Muscle layer of colon (tissue), 2 donors: ENCODE results near the gene DSN1.

Experiments
- H3K27ac ChIP-seq: one replicate; pipeline ENCODE4 v1.7.0; 2013; ENCODE audit warnings: low read depth, mild to moderate bottlenecking, low read length, moderate library complexity
- H3K27me3 ChIP-seq, 2 donors: one replicate each; pipeline ENCODE4 v1.7.0; 2013; ENCODE audit warnings: low read length in 2 of 2, mild to moderate bottlenecking in 2 of 2; ENCODE audit not compliant: insufficient read depth in 2 of 2, control insufficient read depth in 1 of 2
- H3K36me3 ChIP-seq: one replicate; pipeline ENCODE4 v1.7.0; 2013; ENCODE audit warnings: mild to moderate bottlenecking, low read length; ENCODE audit not compliant: insufficient read depth
- H3K4me1 ChIP-seq: one replicate; pipeline ENCODE4 v1.7.0; 2013; ENCODE audit warnings: mild to moderate bottlenecking, low read length; ENCODE audit not compliant: insufficient read depth
- H3K4me3 ChIP-seq, 2 donors: one replicate each; pipeline ENCODE4 v1.7.0; 2013; ENCODE audit warnings: low read length in 2 of 2, low read depth in 1 of 2, mild to moderate bottlenecking in 1 of 2, moderate library complexity in 1 of 2
- H3K9ac ChIP-seq: one replicate; pipeline ENCODE4 v1.7.0; 2013; ENCODE audit warnings: low read length
- H3K9me3 ChIP-seq: one replicate; pipeline ENCODE4 v1.7.0; 2013; ENCODE audit warnings: mild to moderate bottlenecking, low read length
- donor health status: abdominal sarcoma.
- donor health status: Adenocarcinoma of cecum.

Gene DSN1, protein sequence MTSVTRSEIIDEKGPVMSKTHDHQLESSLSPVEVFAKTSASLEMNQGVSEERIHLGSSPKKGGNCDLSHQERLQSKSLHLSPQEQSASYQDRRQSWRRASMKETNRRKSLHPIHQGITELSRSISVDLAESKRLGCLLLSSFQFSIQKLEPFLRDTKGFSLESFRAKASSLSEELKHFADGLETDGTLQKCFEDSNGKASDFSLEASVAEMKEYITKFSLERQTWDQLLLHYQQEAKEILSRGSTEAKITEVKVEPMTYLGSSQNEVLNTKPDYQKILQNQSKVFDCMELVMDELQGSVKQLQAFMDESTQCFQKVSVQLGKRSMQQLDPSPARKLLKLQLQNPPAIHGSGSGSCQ

DNA sequence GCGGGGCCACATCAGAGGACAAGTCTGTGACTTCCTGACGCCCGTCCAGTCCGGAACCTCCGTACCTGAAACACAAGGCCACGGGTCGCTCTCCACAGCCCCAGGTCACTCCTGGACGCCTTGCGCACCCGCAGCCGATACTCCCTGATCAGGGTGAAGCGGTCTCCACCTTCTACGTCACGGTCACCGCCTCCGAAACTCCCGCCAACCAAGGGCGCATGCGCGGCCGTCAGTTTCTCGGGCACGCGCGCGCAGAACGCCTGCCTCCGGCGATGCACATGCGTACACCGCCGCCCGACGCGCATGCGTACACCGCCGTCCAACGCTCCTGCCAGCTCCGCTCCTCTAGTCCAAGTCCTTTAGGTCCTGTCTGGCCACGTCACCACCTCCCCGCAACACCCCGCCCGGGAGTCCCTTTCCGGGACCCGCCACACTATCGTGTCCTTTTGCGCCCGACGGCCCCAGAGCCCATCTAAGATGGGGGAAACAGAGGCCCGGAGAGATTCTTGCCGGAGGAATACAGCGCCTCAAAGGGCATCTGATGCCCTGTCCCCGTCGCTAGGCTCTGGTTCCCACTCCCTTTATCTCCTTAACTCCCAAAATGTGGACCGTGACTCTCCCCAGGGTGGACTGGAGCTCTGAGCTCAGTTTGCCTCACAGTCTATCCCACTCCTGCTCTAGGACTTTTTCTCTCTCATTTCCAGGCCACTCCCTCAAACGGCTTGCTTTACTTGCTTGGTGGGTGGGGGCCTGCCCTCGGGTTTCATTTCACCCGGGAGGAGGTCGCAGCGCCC, at the start of gene DSN1:
DSN1 (minus strand) TSS at position 167 of the 794 bp plus-strand sequence. CDS start 2,305 bp downstream, outside the sequence.
- no peaks in the 10 kb centered on the region for H3K36me3 ChIP-seq
- peaks cover 12% of the 10 kb centered on the region for H3K4me1 ChIP-seq
- H3K9me3 ChIP-seq = no peaks in the 10 kb centered on the region
- peak within 1 kb of the TSS; percentile 55 to 88 for H3K4me3 ChIP-seq
- H3K9ac ChIP-seq = peak within 1 kb of the TSS; percentile 94
- H3K27ac ChIP-seq = peak within 1 kb of the TSS; percentile 92
- no peaks in the 10 kb centered on the region for H3K27me3 ChIP-seq

DNA sequence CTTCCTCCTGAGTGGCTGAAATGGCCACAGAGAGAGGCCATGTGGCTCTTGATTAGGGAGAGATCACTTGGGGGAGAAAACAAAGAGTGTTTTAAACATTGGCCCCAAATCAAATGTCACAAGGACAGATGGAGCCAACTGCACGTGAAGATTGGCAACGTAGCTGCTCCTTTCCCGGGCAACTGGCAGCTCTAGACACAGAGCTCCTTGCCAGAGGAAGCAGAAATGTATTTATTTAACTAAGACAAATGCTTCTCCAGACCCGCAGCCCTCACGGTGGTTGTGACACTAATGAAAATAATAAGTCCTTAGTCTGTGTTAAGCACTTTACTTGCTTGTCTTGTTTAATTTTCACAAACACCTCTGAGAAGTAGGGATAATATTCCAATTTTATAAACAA, 49.6 kb upstream of the DSN1 start:
- Histone ChIP-seq H3K4me3 (no peak overlapping the region), H3K9ac (no peak overlapping the region), H3K27ac (peak overlapping the region; percentile 54), H3K27me3 (no peaks in the 10 kb centered on the region), H3K9me3 (no peaks in the 10 kb centered on the region), H3K4me1 (peaks cover 35% of the 10 kb centered on the region), H3K36me3 (peaks cover 15% of the 10 kb centered on the region)

DNA sequence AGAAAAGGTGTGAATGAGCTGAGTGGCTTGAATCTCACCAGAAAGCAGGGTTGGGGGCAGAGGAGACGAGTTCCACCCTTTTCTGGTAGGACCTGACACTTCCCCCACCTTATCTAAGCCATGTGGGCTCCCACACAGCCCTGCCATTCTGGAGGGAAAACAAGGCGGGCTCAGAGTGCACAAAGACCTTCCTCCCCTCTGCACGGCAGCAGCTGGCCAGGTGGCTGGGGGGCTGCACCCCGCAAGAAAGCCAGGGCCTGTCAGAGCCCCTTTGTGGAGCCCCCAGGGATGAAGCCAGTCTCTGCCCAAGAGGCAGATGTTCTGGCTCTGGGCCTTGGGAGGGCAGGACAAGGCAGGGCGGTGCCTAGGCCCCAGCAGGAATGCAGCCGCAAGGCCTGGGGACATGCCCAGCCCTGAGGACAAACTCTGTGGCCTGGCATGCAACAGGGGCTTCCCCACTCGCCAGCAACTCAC, 48.4 kb upstream of the DSN1 start:
- peaks cover 14% of the 10 kb centered on the region for H3K36me3 ChIP-seq
- H3K9me3 ChIP-seq = no peaks in the 10 kb centered on the region
- peak overlapping the region; percentile 7 for H3K27ac ChIP-seq
- H3K4me3 ChIP-seq = no peak overlapping the region
- no peak overlapping the region for H3K9ac ChIP-seq
- H3K4me1 ChIP-seq = peaks cover 27% of the 10 kb centered on the region
- no peaks in the 10 kb centered on the region for H3K27me3 ChIP-seq

DNA sequence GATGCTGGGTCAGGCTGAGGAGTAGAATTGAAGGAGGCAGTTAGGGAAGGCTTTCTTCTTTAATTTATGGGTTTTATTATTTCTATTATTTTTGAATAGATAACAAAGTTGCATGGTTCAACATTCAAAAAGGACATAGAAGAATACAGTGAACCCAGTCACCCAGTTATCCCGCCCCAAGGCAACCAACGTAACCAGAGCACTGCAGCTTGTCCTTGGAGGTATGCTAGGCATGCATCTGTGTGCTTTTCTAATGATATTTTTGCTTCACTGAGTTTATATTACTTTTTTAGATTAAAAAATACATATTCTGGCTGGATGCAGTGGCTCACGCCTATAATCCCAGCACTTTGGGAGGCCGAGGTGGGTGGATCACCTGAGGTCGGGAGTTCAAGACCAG, 47.4 kb upstream of the DSN1 start:
- Histone ChIP-seq H3K27me3 (no peaks in the 10 kb centered on the region), H3K36me3 (peaks cover 21% of the 10 kb centered on the region), H3K4me1 (peaks cover 27% of the 10 kb centered on the region), H3K27ac (no peak overlapping the region), H3K9me3 (no peaks in the 10 kb centered on the region), H3K4me3 (no peak overlapping the region), H3K9ac (no peak overlapping the region)

DNA sequence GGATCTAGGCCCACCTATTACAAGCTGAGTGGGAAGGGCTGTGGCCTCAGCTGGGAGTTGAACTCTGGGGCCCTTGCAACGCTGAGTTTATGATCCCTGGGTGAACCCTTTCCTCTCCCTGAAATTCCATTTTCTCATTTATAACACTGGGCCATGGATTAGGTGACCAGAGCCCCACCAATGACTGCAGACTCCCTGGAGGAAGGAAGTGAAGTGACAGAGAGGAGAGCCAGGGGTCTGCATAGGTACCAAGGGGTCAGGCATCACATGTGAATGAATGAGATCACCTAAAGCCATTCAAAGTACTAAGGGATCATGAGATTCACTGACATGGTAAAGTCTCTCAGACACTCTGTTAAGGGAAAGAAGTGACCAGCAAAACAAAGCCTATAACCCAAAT, 46.5 kb upstream of the DSN1 start:
- no peaks in the 10 kb centered on the region for H3K27me3 ChIP-seq
- no peak overlapping the region for H3K4me3 ChIP-seq
- H3K36me3 ChIP-seq = peaks cover 30% of the 10 kb centered on the region
- no peak overlapping the region for H3K9ac ChIP-seq
- peak overlapping the region; percentile 3 for H3K27ac ChIP-seq
- H3K4me1 ChIP-seq = peaks cover 23% of the 10 kb centered on the region
- H3K9me3 ChIP-seq = no peaks in the 10 kb centered on the region

DNA sequence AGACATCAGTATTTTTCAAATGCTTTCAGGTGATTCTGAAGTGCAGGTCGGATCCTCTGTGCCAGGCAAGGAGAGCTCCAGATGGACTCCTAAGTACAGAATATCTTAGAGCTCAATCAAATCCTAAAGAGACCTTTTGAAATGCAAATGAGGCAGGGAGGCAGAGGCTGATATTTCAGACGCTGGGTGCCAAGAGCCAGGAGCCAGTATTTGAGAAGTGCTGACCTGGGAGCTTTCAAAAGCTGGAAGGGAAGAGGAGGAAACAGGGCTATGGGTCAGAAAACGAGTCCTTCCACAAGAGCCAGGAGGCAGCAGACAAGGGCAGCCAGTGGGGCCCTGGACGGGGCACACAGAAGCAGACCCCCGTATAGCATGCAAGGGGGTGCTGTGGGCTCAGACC, 46.1 kb upstream of the DSN1 start:
- H3K9me3 ChIP-seq = no peaks in the 10 kb centered on the region
- H3K27me3 ChIP-seq = no peaks in the 10 kb centered on the region
- H3K4me1 ChIP-seq = peaks cover 20% of the 10 kb centered on the region
- no peak overlapping the region for H3K9ac ChIP-seq
- H3K27ac ChIP-seq = peak overlapping the region; percentile 3
- H3K4me3 ChIP-seq = no peak overlapping the region
- peaks cover 32% of the 10 kb centered on the region for H3K36me3 ChIP-seq

DNA sequence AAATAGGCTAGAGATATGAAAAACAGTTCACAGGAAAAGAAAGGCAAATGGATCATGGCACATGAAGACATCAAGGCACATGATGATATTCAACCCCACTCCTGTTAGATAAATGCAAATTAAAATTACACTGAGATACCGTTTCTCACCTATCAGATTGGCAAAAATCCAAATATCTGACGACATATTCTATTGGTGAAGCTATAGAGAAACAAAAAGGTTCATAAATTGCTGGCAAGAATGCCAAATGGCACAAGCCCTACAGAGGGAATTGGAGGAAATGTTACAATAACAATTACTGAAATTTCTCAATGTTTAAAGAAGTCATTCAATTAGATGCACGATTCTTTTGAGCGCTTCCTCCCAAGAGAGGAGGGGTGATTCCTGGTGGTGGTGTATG, 45.3 kb upstream of the DSN1 start:
- Histone ChIP-seq H3K36me3 (peaks cover 34% of the 10 kb centered on the region), H3K27ac (no peak overlapping the region)

DNA sequence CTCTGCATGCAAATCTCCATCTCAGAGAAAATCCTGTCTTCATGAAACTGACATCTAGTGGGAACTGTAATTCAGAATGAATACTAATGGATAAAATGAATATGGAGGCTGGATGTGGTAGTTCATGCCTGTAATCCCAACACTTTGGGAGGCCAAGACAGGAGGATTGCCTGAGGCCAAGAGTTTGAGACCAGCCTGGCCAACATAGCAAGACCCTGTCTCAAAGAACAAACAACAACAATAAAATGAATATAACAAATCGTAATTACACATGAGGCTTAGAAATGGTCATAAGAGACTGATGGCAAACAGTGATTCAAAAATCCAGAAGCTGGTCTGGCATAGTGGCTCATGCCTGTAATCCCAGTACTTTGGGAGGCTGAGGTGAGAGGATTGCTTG, 44.6 kb upstream of the DSN1 start:
- H3K27ac ChIP-seq = no peak overlapping the region

More for the DNA sequence above, 45.3 kb upstream of the DSN1 start:
- H3K27me3 ChIP-seq = no peaks in the 10 kb centered on the region
- peaks cover 18% of the 10 kb centered on the region for H3K4me1 ChIP-seq
- no peak overlapping the region for H3K4me3 ChIP-seq
- no peaks in the 10 kb centered on the region for H3K9me3 ChIP-seq
- H3K9ac ChIP-seq = no peak overlapping the region

DNA sequence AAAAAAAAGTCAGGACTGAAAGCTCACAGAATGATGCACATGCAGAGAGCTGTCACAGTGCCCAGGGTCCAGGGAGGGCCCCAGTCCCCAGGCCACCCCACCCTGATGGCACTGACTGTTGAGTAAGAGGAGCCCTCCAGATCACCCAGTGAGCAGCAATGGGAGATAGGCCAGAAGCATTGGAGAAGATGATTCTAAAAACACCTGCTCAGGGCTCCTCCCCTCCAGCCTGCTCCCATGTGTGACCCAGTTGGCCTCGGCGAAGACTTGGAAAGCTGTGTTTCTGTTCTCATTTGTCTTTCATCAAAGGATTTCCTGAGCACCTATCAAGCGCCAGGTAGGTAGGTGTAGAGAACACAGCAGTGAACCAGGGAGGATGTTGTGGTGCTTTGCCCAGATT, 43.9 kb upstream of the DSN1 start:
- H3K36me3 ChIP-seq = peaks cover 41% of the 10 kb centered on the region
- H3K4me1 ChIP-seq = peaks cover 4% of the 10 kb centered on the region
- no peaks in the 10 kb centered on the region for H3K9me3 ChIP-seq

More for the DNA sequence above, 44.6 kb upstream of the DSN1 start:
- Histone ChIP-seq H3K4me3 (no peak overlapping the region), H3K4me1 (peaks cover 11% of the 10 kb centered on the region), H3K9ac (no peak overlapping the region), H3K27me3 (no peaks in the 10 kb centered on the region), H3K36me3 (peaks cover 35% of the 10 kb centered on the region), H3K9me3 (no peaks in the 10 kb centered on the region)

DNA sequence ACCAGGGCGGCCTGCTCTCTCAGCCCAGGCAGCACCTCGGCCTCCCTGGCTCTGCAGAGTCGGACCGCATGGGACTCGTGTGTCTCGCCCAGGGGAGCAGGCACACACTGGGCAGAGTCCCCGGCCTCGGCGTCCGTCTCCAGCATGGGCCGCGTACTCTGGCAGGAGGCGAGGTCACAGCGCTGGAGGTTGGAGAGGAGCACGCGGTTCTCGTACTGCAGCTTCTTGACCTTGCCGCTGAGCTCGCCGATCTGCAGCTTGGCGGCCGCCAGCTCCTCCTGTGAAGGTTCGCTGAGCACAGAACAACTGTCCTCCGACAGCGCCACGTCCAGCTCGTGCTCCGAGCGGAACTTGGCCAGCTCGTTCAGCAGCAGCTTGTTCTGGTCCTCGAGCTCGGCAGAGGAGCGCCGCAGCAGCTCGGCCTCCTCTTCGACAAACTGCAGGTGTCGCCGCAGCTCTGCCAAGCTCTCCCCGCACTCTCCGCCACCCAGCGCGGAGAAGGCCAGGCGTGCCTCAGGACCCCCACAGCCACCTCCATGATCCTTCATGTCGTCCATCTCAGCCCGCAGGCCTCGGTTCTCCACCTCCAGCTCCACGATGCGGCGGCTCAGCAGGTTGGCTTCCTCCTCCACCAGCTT, 42.0 kb upstream of the DSN1 start:
- peaks cover 55% of the 10 kb centered on the region for H3K36me3 ChIP-seq
- no peaks in the 10 kb centered on the region for H3K4me1 ChIP-seq
- H3K4me3 ChIP-seq = no peak overlapping the region
- no peak overlapping the region for H3K9ac ChIP-seq
- no peak overlapping the region for H3K27ac ChIP-seq
- H3K27me3 ChIP-seq = no peaks in the 10 kb centered on the region
- H3K9me3 ChIP-seq = no peaks in the 10 kb centered on the region

More for the DNA sequence above, 43.9 kb upstream of the DSN1 start:
- H3K27me3 ChIP-seq = no peaks in the 10 kb centered on the region
- H3K4me3 ChIP-seq = no peak overlapping the region
- H3K9ac ChIP-seq = no peak overlapping the region
- no peak overlapping the region for H3K27ac ChIP-seq
